Mesothelial cell of epicardium (in vitro differentiated cells): ENCODE results near the gene COX6B2. TPM values are rescaled to one million over a fixed set of nuclear protein-coding genes. Genes with fewer than 3 reads are reported as not detected.
A peak's percentile ranks its signal among the peaks of the same experiment; 100 is the strongest.

Experiments
- DNase-seq, 2 experiments: peaks; one replicate each; pipeline ENCODE4 v3.0.0; 2021; ENCODE audit warnings: low spot score in 2 of 2; ENCODE audit not compliant: unreplicated experiment in 2 of 2
- H3K27ac Mint-ChIP-seq: 2 replicates; pipeline ENCODE4 v1.8.0; 2021; ENCODE audit warnings: mixed read lengths
- H3K27me3 Mint-ChIP-seq: 2 replicates; pipeline ENCODE4 v1.8.0; 2021; ENCODE audit warnings: low read depth, mixed read lengths
- H3K36me3 Mint-ChIP-seq: 2 replicates; pipeline ENCODE4 v1.8.0; 2021; ENCODE audit warnings: mixed read lengths
- H3K4me1 Mint-ChIP-seq: 2 replicates; pipeline ENCODE4 v1.8.0; 2021; ENCODE audit warnings: mixed read lengths
- H3K4me3 Mint-ChIP-seq: 2 replicates; pipeline ENCODE4 v1.8.0; 2021; ENCODE audit warnings: mild to moderate bottlenecking, moderate library complexity, mixed read lengths
- H3K9me3 Mint-ChIP-seq: 2 replicates; pipeline ENCODE4 v1.8.0; 2021; ENCODE audit warnings: mixed read lengths
- total RNA-seq: library from RNA; stranded (reverse); gene quantifications from 3 replicates; pipeline ENCODE4 v1.2.1, GENCODE V29; 2021
- TF ChIP-seq, protein P1 (sequence below): fragments of 200-600 bp; sonication (generic); IDR thresholded peaks from one replicate; pipeline ENCODE4 v1.5.0; 2021; ENCODE audit warnings: antibody characterized with exemption; ENCODE audit not compliant: unreplicated experiment

The COX6B2 gene
- total RNA-seq, 1 donor from 2014 or later, result 11.5 TPM

DNA sequence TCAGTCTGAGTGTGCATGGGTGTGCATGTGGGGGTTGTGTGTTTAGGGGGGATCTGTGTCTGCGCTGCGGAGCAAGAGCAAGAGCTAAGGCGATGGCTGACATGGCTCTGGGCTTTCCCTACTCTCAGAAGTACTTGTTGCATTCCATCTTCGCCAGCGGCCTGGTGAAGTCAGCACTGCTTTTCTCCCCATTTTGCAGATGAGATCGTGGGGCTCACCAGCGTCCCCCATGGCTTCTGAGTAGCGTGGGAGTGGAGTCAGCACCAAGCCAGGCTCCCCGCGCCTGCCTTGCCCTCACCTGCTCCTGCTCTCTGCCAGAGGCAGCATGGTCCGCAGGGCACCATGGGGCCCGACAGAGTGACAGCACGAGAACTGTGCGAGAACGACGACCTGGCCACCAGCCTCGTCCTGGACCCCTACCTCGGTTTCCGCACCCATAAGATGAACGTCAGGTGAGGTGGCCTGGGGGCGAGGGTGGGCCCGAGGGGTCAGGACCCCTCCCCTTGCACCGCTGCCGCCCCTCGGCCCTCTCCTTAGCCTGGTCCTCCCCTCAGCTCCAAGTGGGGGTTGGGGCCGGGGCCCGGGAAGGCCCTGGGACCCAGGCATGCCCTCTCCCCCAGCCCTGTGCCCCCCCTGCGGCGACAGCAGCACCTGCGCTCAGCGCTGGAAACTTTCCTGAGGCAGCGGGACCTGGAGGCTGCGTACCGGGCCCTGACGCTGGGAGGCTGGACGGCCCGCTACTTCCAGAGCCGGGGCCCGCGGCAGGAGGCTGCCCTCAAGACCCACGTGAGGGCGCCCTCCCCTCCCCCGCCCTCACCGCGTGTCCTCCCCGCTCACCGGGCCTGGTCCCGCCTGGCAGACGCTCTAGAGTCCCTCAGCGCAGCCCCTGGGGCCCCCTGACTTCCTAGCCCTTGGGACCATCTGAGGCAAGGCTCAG lies 12.7 kb downstream of the COX6B2 start:
- DNase-seq, result no peak
- peaks cover 24% of the 10 kb centered on the region for H3K4me1 Mint-ChIP-seq
- H3K27ac Mint-ChIP-seq, result peak overlapping the region; percentile 63

DNA sequence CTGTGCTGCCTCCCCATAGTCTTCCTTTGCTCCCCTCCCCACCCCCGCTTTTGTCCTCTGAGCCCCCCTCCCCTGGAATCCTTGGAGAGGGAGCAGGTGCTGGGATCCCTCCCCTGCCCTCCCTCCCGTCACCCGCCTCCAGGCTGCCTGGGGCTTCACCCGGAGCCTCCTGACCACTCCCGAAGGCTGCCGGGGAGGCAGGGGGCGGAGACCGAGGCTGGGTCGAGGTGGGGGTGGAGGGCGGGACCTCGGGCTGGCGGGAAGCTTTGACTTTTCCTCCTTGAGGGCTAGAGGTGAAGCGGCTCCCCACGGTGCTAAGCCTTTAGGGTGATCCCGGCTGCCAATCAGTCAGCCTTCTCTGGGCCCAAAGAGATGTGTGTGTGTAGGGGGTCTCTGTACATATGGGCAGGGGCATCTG lies 13.3 kb downstream of the COX6B2 start:
- TF ChIP-seq, protein P1, sequence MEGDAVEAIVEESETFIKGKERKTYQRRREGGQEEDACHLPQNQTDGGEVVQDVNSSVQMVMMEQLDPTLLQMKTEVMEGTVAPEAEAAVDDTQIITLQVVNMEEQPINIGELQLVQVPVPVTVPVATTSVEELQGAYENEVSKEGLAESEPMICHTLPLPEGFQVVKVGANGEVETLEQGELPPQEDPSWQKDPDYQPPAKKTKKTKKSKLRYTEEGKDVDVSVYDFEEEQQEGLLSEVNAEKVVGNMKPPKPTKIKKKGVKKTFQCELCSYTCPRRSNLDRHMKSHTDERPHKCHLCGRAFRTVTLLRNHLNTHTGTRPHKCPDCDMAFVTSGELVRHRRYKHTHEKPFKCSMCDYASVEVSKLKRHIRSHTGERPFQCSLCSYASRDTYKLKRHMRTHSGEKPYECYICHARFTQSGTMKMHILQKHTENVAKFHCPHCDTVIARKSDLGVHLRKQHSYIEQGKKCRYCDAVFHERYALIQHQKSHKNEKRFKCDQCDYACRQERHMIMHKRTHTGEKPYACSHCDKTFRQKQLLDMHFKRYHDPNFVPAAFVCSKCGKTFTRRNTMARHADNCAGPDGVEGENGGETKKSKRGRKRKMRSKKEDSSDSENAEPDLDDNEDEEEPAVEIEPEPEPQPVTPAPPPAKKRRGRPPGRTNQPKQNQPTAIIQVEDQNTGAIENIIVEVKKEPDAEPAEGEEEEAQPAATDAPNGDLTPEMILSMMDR, result no peak
- Mint-ChIP-seq H3K4me1 (peaks cover 24% of the 10 kb centered on the region), H3K4me3 (peak overlapping the region; percentile 86), H3K27me3 (no peaks in the 10 kb centered on the region), H3K36me3 (peaks cover 19% of the 10 kb centered on the region), H3K9me3 (no peaks in the 10 kb centered on the region), H3K27ac (peak overlapping the region; percentile 91)
- DNase-seq, result no peak

More for the DNA sequence above, 12.7 kb downstream of the COX6B2 start:
- Mint-ChIP-seq H3K36me3 (peaks cover 19% of the 10 kb centered on the region), H3K4me3 (peak overlapping the region; percentile 68), H3K9me3 (no peaks in the 10 kb centered on the region), H3K27me3 (no peaks in the 10 kb centered on the region)
- TF ChIP-seq, protein P1, result no peak

DNA sequence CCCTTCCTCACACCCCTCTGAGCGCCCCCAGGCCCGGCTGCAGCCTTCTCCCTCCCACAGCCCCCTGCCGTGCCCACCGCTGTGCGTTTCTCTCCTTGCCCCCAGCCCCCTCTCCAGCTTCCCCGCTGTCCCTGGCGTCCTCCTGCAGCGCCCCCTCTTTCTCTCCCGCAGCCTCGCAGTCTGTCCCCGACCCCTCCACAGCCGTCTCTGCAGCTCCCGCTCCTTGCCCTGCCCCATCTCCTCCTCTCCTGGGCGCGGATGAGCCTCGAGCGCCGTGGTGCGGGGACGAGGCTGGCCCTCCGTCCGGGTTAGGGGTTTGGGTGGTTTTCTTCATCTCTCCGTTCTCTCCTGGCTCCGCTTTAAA lies 13.8 kb downstream of the COX6B2 start:
- H3K27me3 Mint-ChIP-seq, result no peaks in the 10 kb centered on the region
- peak overlapping the region; percentile 86 for H3K4me3 Mint-ChIP-seq
- peak in 1 of 2 experiments; percentile 53 for DNase-seq
- H3K4me1 Mint-ChIP-seq, result peaks cover 24% of the 10 kb centered on the region
- H3K36me3 Mint-ChIP-seq, result peaks cover 19% of the 10 kb centered on the region
- TF ChIP-seq, protein P1, result no peak
- H3K9me3 Mint-ChIP-seq, result no peaks in the 10 kb centered on the region
- H3K27ac Mint-ChIP-seq, result peak overlapping the region; percentile 91

DNA sequence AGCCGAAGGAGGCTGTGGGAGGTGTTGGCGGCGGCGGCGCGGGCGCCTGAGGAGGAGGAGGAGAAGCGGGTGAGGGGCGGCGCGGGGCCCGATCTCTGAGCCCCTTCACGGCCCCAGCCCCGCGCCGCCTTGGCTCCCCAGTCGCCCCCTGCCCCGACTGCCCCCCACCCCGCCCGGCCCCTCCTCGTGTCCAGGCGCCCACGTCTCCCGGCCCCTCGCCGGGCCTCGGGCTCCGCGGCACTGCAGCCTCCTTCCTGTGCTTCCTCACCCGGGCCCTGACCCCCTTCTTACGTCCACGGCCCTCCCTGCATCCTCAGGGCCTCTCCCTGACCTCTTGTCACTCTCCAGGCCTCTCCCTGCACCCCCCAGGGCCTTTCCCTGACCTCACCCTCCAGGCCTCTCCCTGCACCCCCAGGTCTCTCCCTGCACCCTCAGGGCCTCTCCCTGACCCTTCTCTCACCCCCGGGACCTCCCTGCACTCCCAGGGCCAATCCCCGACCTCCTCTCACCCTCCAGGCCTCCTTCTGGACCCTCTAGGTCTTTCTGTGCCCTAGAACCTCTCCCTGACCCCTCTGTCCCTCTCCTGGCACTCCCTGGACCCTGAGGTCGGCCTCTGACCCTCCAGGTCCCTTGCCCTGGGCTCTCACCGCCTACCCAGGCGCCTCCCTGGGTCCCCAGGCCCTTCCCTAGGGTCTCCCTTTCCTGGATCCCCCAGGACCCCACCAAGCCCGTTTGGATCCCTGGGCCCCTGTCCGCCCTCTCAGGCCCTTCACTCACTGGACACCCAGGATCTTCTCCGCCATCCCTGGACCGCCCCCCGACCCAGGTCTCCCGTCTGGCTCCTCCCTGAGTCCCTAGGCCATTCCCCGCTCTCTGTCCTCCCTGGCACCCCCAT lies 14.4 kb downstream of the COX6B2 start:
- Mint-ChIP-seq H3K4me1 (peaks cover 19% of the 10 kb centered on the region), H3K27ac (peak overlapping the region; percentile 99), H3K4me3 (peak overlapping the region; percentile 86), H3K36me3 (peaks cover 15% of the 10 kb centered on the region), H3K27me3 (no peaks in the 10 kb centered on the region), H3K9me3 (no peaks in the 10 kb centered on the region)
- TF ChIP-seq, protein P1, result no peak
- no peak for DNase-seq

DNA sequence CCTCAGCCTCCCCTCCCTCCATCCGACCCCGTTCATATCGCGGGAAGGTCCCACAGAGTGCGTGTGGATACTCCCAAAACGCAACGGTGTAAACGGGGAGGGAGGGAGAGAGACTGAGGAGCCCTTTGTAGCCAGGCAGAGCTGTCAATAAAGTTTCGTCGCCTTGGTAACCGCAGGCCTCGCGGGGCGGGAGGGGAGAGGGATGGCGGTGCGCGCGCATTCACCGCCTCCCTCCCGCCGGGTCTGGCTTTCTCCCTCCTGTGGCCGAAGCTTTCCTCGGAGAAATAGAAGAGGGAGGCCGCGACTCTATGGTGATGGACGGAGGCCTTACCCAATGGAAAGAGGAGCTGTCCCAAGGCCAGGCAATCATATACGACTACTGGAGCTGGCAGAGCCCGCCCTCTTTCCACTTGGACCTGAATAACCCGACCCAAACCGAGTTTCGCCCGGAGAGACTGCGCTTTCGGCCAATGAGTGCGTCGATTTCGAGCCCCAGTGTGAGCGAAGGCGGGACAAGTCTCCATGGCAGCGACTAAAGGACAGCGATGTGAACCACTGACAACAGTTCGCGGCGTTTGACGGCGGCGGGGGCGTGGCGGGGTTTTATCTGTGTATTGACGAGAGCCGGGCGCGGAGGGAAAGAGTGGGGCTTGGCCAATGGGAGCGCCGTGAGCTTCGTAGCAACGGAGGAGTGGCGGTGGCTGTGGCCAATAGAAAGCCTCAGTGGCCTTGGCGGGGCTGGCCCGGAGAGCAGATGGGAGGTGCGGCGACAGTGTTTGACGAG lies 15.2 kb downstream of the COX6B2 start, which contains the start of gene KMT5C:
KMT5C (plus strand) TSS at position 772 of the 784 bp plus-strand sequence. CDS start 2,061 bp downstream, outside the sequence.
- Mint-ChIP-seq H3K27me3 (no peaks in the 10 kb centered on the region), H3K4me1 (peaks cover 15% of the 10 kb centered on the region), H3K27ac (peak within 1 kb of the TSS; percentile 99), H3K36me3 (peaks cover 11% of the 10 kb centered on the region), H3K9me3 (no peaks in the 10 kb centered on the region), H3K4me3 (peak within 1 kb of the TSS; percentile 86)
- DNase-seq, result peak; percentile 100
- TF ChIP-seq, protein P1, result no peak
